DOHH2 (cell line): Measurements from ENCODE around the gene SH2D1A.
"Not testable (repeated sequence)": the region's sequence is repeated elsewhere in the genome, so short reads cannot be mapped to it uniquely, and the experiment has no call there.

Experiments
- H3F3A ChIP-seq: fragments of 200-600 bp; sonication (generic), shearing (Covaris generic); 2 replicates; pipeline ENCODE4 v1.6.0; 2016; ENCODE audit warnings: antibody characterized with exemption, mild to moderate bottlenecking; ENCODE audit not compliant: control insufficient read depth, insufficient read depth
- H3K27ac ChIP-seq: fragments of 200-600 bp; sonication (generic); 2 replicates; pipeline ENCODE4 v1.5.1; 2014; ENCODE audit warnings: low read depth, mild to moderate bottlenecking, low read length, moderate library complexity
- H3K27me3 ChIP-seq: fragments of 200-600 bp; sonication (generic); 2 replicates; pipeline ENCODE4 v1.6.1; 2014; ENCODE audit warnings: mild to moderate bottlenecking, low read length, mixed read lengths; ENCODE audit not compliant: control insufficient read depth
- H3K36me3 ChIP-seq: fragments of 200-600 bp; sonication (generic); 2 replicates; pipeline ENCODE4 v1.6.1; 2014; ENCODE audit warnings: mild to moderate bottlenecking, low read length, moderate library complexity, mixed read lengths; ENCODE audit not compliant: control insufficient read depth
- H3K4me1 ChIP-seq: fragments of 200-600 bp; sonication (generic); 2 replicates; pipeline ENCODE4 v1.6.1; 2014; ENCODE audit warnings: mild to moderate bottlenecking, low read length, mixed read lengths; ENCODE audit not compliant: control insufficient read depth
- H3K4me2 ChIP-seq: fragments of 200-600 bp; sonication (generic); 2 replicates; pipeline ENCODE4 v1.6.0; 2014; ENCODE audit warnings: mild to moderate bottlenecking, low read length, moderate library complexity
- H3K4me3 ChIP-seq: fragments of 200-600 bp; sonication (generic); 2 replicates; pipeline ENCODE4 v1.5.1; 2014; ENCODE audit warnings: mild to moderate bottlenecking, low read length, mixed read lengths
- H3K79me2 ChIP-seq: fragments of 200-600 bp; sonication (generic); 2 replicates; pipeline ENCODE4 v1.6.1; 2014; ENCODE audit warnings: mild to moderate bottlenecking, low read length, mixed read lengths; ENCODE audit not compliant: control insufficient read depth
- H3K9me2 ChIP-seq: fragments of 200-600 bp; sonication (generic); replicated peaks from 2 replicates; pipeline ENCODE4 v1.6.1; 2014; ENCODE audit warnings: mild to moderate bottlenecking, low read length, mixed read lengths; ENCODE audit not compliant: control insufficient read depth
- H3K9me3 ChIP-seq: fragments of 200-600 bp; sonication (generic); 2 replicates; pipeline ENCODE4 v1.6.1; 2014; ENCODE audit warnings: antibody characterized with exemption, low read length, mixed read lengths; ENCODE audit not compliant: control insufficient read depth, insufficient read depth
- H4K20me1 ChIP-seq: fragments of 200-600 bp; sonication (generic); 2 replicates; pipeline ENCODE4 v1.6.0; 2014; ENCODE audit warnings: low read depth, mild to moderate bottlenecking, antibody characterized with exemption, low read length, moderate library complexity; ENCODE audit not compliant: control insufficient read depth, insufficient read depth
- EZH2phosphoT487 ChIP-seq: fragments of 200-600 bp; sonication (generic); IDR thresholded peaks from 2 replicates; pipeline ENCODE4 v1.6.1; 2017; ENCODE audit warnings: borderline replicate concordance, mild to moderate bottlenecking, antibody characterized with exemption, low read length, moderate library complexity, mixed read lengths
- TF ChIP-seq, protein P1 (sequence below): fragments of 200-600 bp; sonication (generic); IDR thresholded peaks from one replicate; pipeline ENCODE4 v1.5.1; 2014; ENCODE audit warnings: antibody characterized with exemption, mild to moderate bottlenecking, low read depth, low read length; ENCODE audit not compliant: poor library complexity, severe bottlenecking

The SH2D1A gene

DNA sequence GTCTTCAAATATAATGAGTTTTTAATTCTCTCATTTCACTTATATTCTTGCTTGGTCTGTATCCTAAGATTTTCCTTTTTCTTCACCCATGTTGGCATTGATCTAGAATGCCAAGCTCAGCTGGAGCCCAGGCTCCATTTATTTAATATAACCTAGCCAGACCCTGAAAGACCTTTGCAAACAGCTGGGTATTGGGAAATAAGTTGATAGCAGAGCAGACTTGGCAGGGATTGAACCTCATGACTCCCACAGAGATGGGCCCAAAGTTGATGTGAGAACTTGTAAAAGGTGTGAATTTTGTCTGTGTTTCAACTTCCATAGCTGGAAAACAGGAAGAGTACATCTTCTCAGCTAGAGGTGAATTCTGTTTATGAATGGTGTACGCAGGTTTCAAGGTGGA is 59.5 kb downstream of the SH2D1A start:
- TF ChIP-seq, protein P1, sequence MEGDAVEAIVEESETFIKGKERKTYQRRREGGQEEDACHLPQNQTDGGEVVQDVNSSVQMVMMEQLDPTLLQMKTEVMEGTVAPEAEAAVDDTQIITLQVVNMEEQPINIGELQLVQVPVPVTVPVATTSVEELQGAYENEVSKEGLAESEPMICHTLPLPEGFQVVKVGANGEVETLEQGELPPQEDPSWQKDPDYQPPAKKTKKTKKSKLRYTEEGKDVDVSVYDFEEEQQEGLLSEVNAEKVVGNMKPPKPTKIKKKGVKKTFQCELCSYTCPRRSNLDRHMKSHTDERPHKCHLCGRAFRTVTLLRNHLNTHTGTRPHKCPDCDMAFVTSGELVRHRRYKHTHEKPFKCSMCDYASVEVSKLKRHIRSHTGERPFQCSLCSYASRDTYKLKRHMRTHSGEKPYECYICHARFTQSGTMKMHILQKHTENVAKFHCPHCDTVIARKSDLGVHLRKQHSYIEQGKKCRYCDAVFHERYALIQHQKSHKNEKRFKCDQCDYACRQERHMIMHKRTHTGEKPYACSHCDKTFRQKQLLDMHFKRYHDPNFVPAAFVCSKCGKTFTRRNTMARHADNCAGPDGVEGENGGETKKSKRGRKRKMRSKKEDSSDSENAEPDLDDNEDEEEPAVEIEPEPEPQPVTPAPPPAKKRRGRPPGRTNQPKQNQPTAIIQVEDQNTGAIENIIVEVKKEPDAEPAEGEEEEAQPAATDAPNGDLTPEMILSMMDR: no peak
- TF ChIP-seq EZH2phosphoT487: no peak
- Histone ChIP-seq H3K36me3 (no peaks in the 10 kb centered on the region), H3K4me3 (no peak overlapping the region), H3K27me3 (no peaks in the 10 kb centered on the region), H3K9me3 (no peaks in the 10 kb centered on the region), H3K4me2 (no peak overlapping the region), H3F3A (no peaks in the 10 kb centered on the region), H3K79me2 (no peaks in the 10 kb centered on the region), H3K4me1 (no peaks in the 10 kb centered on the region), H3K27ac (no peak overlapping the region), H3K9me2 (no peaks in the 10 kb centered on the region), H4K20me1 (no peaks in the 10 kb centered on the region)

DNA sequence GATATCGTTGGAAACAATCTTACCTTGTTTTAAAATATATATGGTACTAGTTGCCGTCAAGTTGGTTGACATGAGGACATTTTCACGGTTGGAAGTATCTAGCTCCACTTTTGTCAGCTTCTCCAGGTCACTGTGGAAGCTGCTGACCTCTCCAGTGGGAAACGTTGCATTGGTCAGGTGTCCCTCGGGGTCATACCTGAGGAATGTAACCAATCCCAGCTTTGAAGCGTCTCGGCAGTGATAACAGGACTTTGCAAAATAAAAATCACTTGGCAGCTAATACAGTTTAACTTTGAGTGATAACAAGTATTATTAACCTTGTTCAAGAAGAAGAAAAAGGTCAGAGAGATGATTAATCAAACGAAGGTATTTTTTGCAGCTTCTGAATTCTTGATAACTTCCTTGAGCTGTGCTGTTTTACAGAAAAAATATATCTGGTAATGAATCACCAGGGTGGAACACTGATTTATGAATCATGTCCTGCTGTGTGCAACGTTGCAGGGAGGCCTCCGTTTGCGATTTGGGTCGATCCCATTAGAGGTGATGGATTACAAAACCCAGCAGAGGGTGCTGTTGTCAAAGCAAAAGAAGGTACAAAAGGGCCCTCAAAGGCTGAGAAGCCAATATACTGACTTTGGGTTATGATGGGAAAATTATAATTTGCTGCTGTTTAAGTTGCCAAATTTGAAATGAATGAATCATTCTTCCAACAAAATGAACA is 60.1 kb downstream of the SH2D1A start:
- no peaks in the 10 kb centered on the region for H3K27me3 ChIP-seq
- no peak overlapping the region for H3K4me2 ChIP-seq
- H3K9me2 ChIP-seq: no peaks in the 10 kb centered on the region
- H3K27ac ChIP-seq: no peak overlapping the region
- H3K4me3 ChIP-seq: no peak overlapping the region
- TF ChIP-seq, protein P1: peak; percentile 34
- TF ChIP-seq EZH2phosphoT487: no peak
- H3K36me3 ChIP-seq: no peaks in the 10 kb centered on the region
- no peaks in the 10 kb centered on the region for H3K4me1 ChIP-seq
- no peaks in the 10 kb centered on the region for H3K79me2 ChIP-seq
- no peaks in the 10 kb centered on the region for H4K20me1 ChIP-seq
- H3F3A ChIP-seq: no peaks in the 10 kb centered on the region
- H3K9me3 ChIP-seq: no peaks in the 10 kb centered on the region

DNA sequence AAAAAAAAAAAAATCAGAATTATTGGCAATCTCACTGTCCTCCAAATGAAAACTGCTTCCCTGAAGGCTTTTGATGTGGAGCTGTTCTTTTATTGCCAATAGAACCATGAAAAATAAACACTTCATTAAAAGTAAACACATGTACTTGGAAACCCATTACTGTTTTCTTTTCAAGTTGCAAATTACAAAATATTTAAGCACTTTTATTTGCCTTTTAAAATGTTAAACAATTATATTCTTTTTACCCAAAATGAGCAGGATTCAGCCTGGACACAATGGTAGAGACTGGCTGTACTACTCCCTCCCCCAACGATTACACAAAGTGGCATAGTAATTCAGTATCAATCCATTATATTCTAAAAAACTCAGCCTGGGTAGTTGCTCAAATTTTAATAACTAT is 60.9 kb downstream of the SH2D1A start:
- H4K20me1 ChIP-seq: no peaks in the 10 kb centered on the region
- H3F3A ChIP-seq: no peaks in the 10 kb centered on the region
- no peak overlapping the region for H3K4me2 ChIP-seq
- H3K27me3 ChIP-seq: no peaks in the 10 kb centered on the region
- no peak overlapping the region for H3K27ac ChIP-seq
- TF ChIP-seq, protein P1: no peak
- TF ChIP-seq EZH2phosphoT487: no peak
- no peaks in the 10 kb centered on the region for H3K9me2 ChIP-seq
- no peaks in the 10 kb centered on the region for H3K79me2 ChIP-seq
- no peak overlapping the region for H3K4me3 ChIP-seq
- H3K36me3 ChIP-seq: no peaks in the 10 kb centered on the region
- no peaks in the 10 kb centered on the region for H3K9me3 ChIP-seq
- no peaks in the 10 kb centered on the region for H3K4me1 ChIP-seq

DNA sequence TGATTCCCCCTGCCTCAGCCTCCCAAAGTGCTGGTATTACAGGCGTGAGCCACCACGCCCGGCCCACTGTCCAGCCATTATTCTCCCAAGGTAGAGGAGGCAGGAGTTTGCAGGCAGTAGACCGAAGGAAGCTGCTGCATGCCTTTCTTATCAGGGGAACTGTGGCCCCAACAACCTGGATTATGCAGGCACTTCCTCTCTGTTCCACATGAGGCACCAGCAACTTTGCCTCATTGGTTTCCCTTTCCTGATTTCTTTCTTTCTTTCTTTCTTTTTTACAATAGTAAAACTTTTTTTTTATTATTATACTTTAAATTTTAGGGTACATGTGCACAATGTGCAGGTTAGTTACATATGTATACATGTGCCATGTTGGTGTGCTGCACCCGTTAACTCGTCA is 62.0 kb downstream of the SH2D1A start:
- H3K9me3 ChIP-seq, H3K4me2 ChIP-seq, H3K4me1 ChIP-seq, H3K36me3 ChIP-seq, H3K9me2 ChIP-seq, H3K27ac ChIP-seq, H3K27me3 ChIP-seq, H3K4me3 ChIP-seq, H3K79me2 ChIP-seq, H4K20me1 ChIP-seq, H3F3A ChIP-seq: not testable (repeated sequence)
